Natural killer cell (primary cell): ENCODE results near the gene CCDC88A. TPM values are rescaled to one million over a fixed set of nuclear protein-coding genes. Genes with fewer than 3 reads are reported as not detected.

ENCODE experiments used
- ATAC-seq, 3 donors: fragments of 150-1000 bp in 2 of 3; fragments of 200-7000 bp in 1 of 3; cut with Tn5 transposase; 1 replicate in 1 of 3; 2 replicates in 2 of 3; pipeline ENCODE4 v1.10.0; 2021; ENCODE audit warnings: mild to moderate bottlenecking in 2 of 3, moderate library complexity in 2 of 3
- DNase-seq, 2 donors: peaks; one replicate each; pipeline versions ENCODE4 v3.0.0 to v3.0.0-alpha.2; 2013 to 2021; ENCODE audit warnings: mixed read lengths in 1 of 2
- H3K27ac ChIP-seq: one replicate; pipeline ENCODE4 v1.5.1; 2013; ENCODE audit warnings: mild to moderate bottlenecking, low read length
- H3K27me3 ChIP-seq: one replicate; pipeline ENCODE4 v1.6.1; 2013; ENCODE audit warnings: low read length; ENCODE audit not compliant: control insufficient read depth, insufficient read depth
- H3K36me3 ChIP-seq: one replicate; pipeline ENCODE4 v1.6.1; 2013; ENCODE audit warnings: low read length; ENCODE audit not compliant: control insufficient read depth, insufficient read depth
- H3K4me1 ChIP-seq: one replicate; pipeline ENCODE4 v1.6.1; 2013; ENCODE audit warnings: low read length; ENCODE audit not compliant: control insufficient read depth, insufficient read depth
- H3K4me3 ChIP-seq: one replicate; pipeline ENCODE4 v1.5.1; 2013; ENCODE audit warnings: low read length
- H3K9me3 ChIP-seq: one replicate; pipeline ENCODE4 v1.6.1; 2013; ENCODE audit warnings: low read length; ENCODE audit not compliant: control insufficient read depth, insufficient read depth
- H3K27ac Mint-ChIP-seq, 2 donors: one replicate each; pipeline ENCODE4 v1.8.0; 2022; ENCODE audit warnings: mild to moderate bottlenecking in 2 of 2, mixed read lengths in 2 of 2, moderate library complexity in 1 of 2
- H3K27me3 Mint-ChIP-seq, 2 donors: one replicate each; pipeline ENCODE4 v1.8.0; 2022; ENCODE audit warnings: low read depth in 2 of 2, mixed read lengths in 2 of 2
- H3K36me3 Mint-ChIP-seq: one replicate; pipeline ENCODE4 v1.8.0; 2022; ENCODE audit warnings: mixed read lengths
- H3K4me1 Mint-ChIP-seq, 2 donors: one replicate each; pipeline ENCODE4 v1.8.0; 2022; ENCODE audit warnings: mixed read lengths in 2 of 2
- H3K4me3 Mint-ChIP-seq: one replicate; pipeline ENCODE4 v1.8.0; 2022; ENCODE audit warnings: mild to moderate bottlenecking, moderate library complexity, mixed read lengths
- H3K9me3 Mint-ChIP-seq, 2 donors: one replicate each; pipeline ENCODE4 v1.8.0; 2022; ENCODE audit warnings: mixed read lengths in 2 of 2
- WGBS: methylation state at CpG from one replicate; pipeline ENCODE4 v1.1.7; 2013; ENCODE audit warnings: missing lambda C conversion rate; ENCODE audit not compliant: insufficient coverage; 5-methylcytosine and 5-hydroxymethylcytosine counted together
- intact Hi-C: fragments of 100-400 bp; cut with micrococcal nuclease; formaldehyde crosslinking; loops from one replicate; pipeline ENCODE4 v1.14.2; 2022
- total RNA-seq, 4 donors: library from RNA; stranded (reverse); fragments of 120-200 nt in 1 of 4; gene quantifications; one replicate each; pipeline versions ENCODE4 v1.2.3 to v1.2.4, GENCODE V29; 2013 to 2022
- TF ChIP-seq, protein P1 (sequence below): fragments of 200-600 bp; IDR thresholded peaks from one replicate; pipeline ENCODE4 v1.8.0; 2022; ENCODE audit warnings: antibody characterized with exemption

The CCDC88A gene
- total RNA-seq, 3 donors from 2014 or later (not counting 1 experiment from before 2014, with no cell fraction given): 20.4 to 39.0 (median 26.4) TPM

GRCh38 chr2:55399815-55400214, 19.8 kb downstream of the CCDC88A start:
- intact Hi-C loops: no loop called here
- Histone ChIP-seq H3K9me3 (no peaks in the 10 kb centered on the region), H3K36me3 (no peaks in the 10 kb centered on the region), H3K4me1 (no peaks in the 10 kb centered on the region), H3K4me3 (no peak overlapping the region), H3K27me3 (no peaks in the 10 kb centered on the region), H3K27ac (no peak overlapping the region)
- TF ChIP-seq, protein P1, sequence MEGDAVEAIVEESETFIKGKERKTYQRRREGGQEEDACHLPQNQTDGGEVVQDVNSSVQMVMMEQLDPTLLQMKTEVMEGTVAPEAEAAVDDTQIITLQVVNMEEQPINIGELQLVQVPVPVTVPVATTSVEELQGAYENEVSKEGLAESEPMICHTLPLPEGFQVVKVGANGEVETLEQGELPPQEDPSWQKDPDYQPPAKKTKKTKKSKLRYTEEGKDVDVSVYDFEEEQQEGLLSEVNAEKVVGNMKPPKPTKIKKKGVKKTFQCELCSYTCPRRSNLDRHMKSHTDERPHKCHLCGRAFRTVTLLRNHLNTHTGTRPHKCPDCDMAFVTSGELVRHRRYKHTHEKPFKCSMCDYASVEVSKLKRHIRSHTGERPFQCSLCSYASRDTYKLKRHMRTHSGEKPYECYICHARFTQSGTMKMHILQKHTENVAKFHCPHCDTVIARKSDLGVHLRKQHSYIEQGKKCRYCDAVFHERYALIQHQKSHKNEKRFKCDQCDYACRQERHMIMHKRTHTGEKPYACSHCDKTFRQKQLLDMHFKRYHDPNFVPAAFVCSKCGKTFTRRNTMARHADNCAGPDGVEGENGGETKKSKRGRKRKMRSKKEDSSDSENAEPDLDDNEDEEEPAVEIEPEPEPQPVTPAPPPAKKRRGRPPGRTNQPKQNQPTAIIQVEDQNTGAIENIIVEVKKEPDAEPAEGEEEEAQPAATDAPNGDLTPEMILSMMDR: no peak
- Mint-ChIP-seq H3K27me3 (no peaks in the 10 kb centered on the region), H3K4me3 (no peak overlapping the region), H3K36me3 (no peaks in the 10 kb centered on the region), H3K27ac (no peak overlapping the region), H3K9me3 (no peaks in the 10 kb centered on the region), H3K4me1 (no peaks in the 10 kb centered on the region)
- DNase-seq: no peak
- no peak for ATAC-seq

GRCh38 chr2:55395724-55396605, 23.7 kb downstream of the CCDC88A start:
- ATAC-seq (no peak), DNase-seq (no peak)
- H3K27me3 Mint-ChIP-seq: no peaks in the 10 kb centered on the region
- intact Hi-C loops: no loop called here
- Histone ChIP-seq H3K27me3 (no peaks in the 10 kb centered on the region), H3K4me3 (no peak overlapping the region), H3K27ac (no peak overlapping the region), H3K9me3 (no peaks in the 10 kb centered on the region), H3K4me1 (no peaks in the 10 kb centered on the region), H3K36me3 (no peaks in the 10 kb centered on the region)
- no peaks in the 10 kb centered on the region for H3K36me3 Mint-ChIP-seq
- WGBS: 47% methylated on average over 1 of the region's 2 CpGs
- TF ChIP-seq, protein P1: no peak
- no peaks in the 10 kb centered on the region for H3K4me1 Mint-ChIP-seq
- H3K27ac Mint-ChIP-seq: no peak overlapping the region
- H3K9me3 Mint-ChIP-seq: no peaks in the 10 kb centered on the region
- no peak overlapping the region for H3K4me3 Mint-ChIP-seq

DNA sequence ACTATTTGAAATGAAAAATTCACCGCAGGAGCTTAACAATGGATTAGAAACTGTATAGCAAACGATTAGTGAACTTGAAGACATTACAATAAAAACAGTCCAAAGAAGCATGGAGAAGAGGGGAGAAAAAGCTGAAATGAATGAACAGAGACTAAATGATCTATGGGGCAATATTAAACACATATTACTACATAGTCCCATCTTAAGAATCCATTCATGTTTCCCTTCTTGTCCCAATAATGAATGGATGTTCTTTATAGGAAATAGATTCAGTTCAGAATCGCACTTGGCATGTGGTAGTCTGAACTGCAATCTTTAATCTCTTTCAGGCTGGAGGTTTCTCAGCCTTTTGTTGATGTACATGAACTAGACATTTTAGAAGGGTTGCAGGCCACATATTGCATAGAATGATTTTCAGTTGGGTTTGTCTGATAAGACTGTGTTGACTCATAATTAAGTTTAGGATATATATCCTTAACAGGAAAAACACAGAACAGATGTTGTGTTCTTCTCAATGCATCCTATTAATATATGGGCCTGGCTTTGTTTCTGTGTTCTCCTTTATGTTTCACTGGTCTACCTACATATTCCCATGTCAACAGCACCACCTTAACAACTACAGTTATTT, 27.9 kb downstream of the CCDC88A start:
- Mint-ChIP-seq H3K27me3 (no peaks in the 10 kb centered on the region), H3K36me3 (no peaks in the 10 kb centered on the region), H3K9me3 (no peaks in the 10 kb centered on the region), H3K4me1 (no peaks in the 10 kb centered on the region), H3K27ac (no peak overlapping the region), H3K4me3 (no peak overlapping the region)
- intact Hi-C loops: no loop called here
- Histone ChIP-seq H3K9me3 (no peaks in the 10 kb centered on the region), H3K27ac (no peak overlapping the region), H3K4me3 (no peak overlapping the region), H3K27me3 (no peaks in the 10 kb centered on the region), H3K36me3 (no peaks in the 10 kb centered on the region), H3K4me1 (no peaks in the 10 kb centered on the region)
- WGBS: 96% methylated on average over 2 of the region's 3 CpGs
- ATAC-seq: no peak
- no peak for DNase-seq
- TF ChIP-seq, protein P1: no peak
